ENCODE data around the gene FAM3C. TPM values are rescaled to one million over a fixed set of nuclear protein-coding genes. Genes with fewer than 3 reads are reported as not detected.
A peak's percentile ranks its signal among the peaks of the same experiment; 100 is the strongest.

The FAM3C gene
- total RNA-seq, 1 donor from 2014 or later = 59.3 TPM

DNA sequence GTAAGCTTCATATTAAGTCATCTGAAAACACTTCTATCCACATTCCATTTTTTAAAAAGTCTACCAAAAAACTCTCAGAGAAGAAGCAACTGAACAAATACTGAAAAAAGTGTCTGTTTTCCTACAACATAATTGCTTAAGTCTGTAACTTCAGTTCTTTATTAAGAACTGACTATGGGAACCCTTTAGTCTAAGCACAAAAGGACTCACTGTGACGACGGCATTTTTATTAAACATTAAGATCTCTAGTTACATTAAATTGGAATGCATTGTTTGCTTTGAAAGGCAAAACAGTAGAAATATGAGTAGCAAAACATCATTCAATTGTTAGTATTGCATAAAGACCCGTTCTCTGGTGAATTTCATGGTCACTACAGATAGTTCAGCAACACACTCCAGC is 5.8 kb upstream of the FAM3C start:
- TF ChIP-seq, protein P1, sequence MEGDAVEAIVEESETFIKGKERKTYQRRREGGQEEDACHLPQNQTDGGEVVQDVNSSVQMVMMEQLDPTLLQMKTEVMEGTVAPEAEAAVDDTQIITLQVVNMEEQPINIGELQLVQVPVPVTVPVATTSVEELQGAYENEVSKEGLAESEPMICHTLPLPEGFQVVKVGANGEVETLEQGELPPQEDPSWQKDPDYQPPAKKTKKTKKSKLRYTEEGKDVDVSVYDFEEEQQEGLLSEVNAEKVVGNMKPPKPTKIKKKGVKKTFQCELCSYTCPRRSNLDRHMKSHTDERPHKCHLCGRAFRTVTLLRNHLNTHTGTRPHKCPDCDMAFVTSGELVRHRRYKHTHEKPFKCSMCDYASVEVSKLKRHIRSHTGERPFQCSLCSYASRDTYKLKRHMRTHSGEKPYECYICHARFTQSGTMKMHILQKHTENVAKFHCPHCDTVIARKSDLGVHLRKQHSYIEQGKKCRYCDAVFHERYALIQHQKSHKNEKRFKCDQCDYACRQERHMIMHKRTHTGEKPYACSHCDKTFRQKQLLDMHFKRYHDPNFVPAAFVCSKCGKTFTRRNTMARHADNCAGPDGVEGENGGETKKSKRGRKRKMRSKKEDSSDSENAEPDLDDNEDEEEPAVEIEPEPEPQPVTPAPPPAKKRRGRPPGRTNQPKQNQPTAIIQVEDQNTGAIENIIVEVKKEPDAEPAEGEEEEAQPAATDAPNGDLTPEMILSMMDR (IDR thresholded peaks at IDR 0.05) = no peak
- no peak for ATAC-seq (ENCODE audit: low read depth)
- DNase-seq = no peak
- Mint-ChIP-seq H3K36me3 (ENCODE audit: low read depth) (no peaks in the 10 kb centered on the region), H3K27ac (no peak overlapping the region), H3K27me3 (no peaks in the 10 kb centered on the region), H3K9me3 (no peaks in the 10 kb centered on the region), H3K4me1 (no peaks in the 10 kb centered on the region), H3K4me3 (no peak overlapping the region)
- ChIA-PET POLR2A (no interaction called here), CTCF (no interaction called here)
- intact Hi-C loops (cut with micrococcal nuclease) = no loop called here

DNA sequence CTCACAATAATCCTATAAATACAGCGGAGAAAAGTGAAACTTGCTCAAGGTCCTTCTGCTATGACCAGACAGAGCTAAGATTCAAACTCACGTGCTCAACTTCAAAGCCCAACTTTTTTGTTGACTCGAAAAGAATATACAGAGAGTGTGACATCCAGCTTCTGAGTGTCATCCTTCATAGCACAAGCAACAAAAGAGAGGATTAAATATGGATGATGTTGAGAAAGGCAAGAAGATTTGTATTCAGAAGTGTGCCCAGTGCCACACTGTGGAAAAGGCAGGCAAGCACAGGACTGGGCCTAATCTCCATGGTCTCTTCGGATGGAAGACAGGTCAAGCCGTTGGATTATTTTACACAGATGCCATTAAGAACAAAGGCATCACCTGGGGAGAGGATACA is 2.1 kb upstream of the FAM3C start:
- Mint-ChIP-seq H3K4me1 (peaks cover 21% of the 10 kb centered on the region), H3K27ac (no peak overlapping the region), H3K36me3 (ENCODE audit: low read depth) (peaks cover 13% of the 10 kb centered on the region), H3K4me3 (no peak overlapping the region), H3K9me3 (no peaks in the 10 kb centered on the region), H3K27me3 (no peaks in the 10 kb centered on the region)
- ChIA-PET CTCF (interaction anchor here (1.0 to 6.5 kb wide), 5 partner anchors 18 to 149 kb away, joined by 3 to 221 read pairs (median 7); no protein-coding TSS in a partner anchor), POLR2A (interaction anchor here (0.7 to 4.1 kb wide), 3 partner anchors 27 to 97 kb away, joined by 3 to 152 read pairs (median 7); no protein-coding TSS in a partner anchor)
- ATAC-seq (ENCODE audit: low read depth) (no peak), DNase-seq (no peak)
- TF ChIP-seq, protein P1 (IDR thresholded peaks at IDR 0.05) = no peak
- intact Hi-C loops (cut with micrococcal nuclease) = loop anchor here (5.0 kb wide), 1 partner anchor 216 kb away; no protein-coding TSS in a partner anchor

DNA sequence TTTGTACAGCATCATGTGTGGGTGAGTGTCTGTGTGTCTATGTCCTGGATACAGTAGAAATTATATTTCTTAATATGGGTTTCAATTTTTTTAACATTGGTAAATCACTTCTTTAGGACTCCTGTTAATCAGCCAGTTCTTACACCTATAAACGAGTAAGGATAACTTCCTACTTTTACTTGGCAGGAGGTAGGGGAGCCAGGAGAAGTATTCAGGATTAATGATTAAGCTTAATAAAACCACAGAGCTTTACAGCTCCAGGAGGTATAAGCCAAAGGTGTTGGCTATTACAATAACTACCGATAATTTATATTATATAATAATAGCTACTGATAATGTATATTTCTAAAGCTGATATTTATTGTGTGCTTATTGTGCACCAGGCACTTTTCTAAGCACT is 1.7 kb upstream of the FAM3C start:
- Mint-ChIP-seq H3K4me1 (peaks cover 25% of the 10 kb centered on the region), H3K27me3 (no peaks in the 10 kb centered on the region), H3K27ac (no peak overlapping the region), H3K36me3 (ENCODE audit: low read depth) (peaks cover 15% of the 10 kb centered on the region), H3K9me3 (peaks cover 2% of the 10 kb centered on the region), H3K4me3 (no peak overlapping the region)
- intact Hi-C loops (cut with micrococcal nuclease) = loop anchor here (5.0 kb wide), 1 partner anchor 216 kb away; no protein-coding TSS in a partner anchor
- no peak for ATAC-seq (ENCODE audit: low read depth)
- ChIA-PET CTCF (interaction anchor here (1.0 to 6.5 kb wide), 4 partner anchors 18 to 51 kb away, joined by 4 to 221 read pairs (median 12); no protein-coding TSS in a partner anchor), POLR2A (interaction anchor here (0.7 to 4.1 kb wide), 3 partner anchors 26 to 97 kb away, joined by 3 to 152 read pairs (median 7); no protein-coding TSS in a partner anchor)
- no peak for DNase-seq
- TF ChIP-seq, protein P1 (IDR thresholded peaks at IDR 0.05) = no peak

DNA sequence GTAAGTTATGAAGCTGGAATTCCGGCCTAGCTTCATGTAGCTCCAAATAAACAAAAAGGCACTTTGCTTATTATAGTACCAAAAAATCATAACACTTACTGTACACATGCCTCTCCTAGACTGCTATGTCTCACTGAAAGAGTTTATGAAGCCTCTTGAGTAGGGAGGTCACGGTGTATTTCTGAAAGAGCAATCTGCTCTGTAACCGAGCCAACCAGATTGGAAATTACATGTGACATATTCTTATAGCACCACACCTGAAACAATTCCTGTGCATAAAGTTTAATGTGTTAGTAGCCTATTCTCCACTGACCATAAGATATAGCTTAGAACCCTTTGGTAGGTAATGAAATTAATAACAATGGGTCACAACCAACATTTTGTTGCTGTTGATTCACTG is 1.3 kb upstream of the FAM3C start:
- Mint-ChIP-seq H3K36me3 (ENCODE audit: low read depth) (peaks cover 20% of the 10 kb centered on the region), H3K27ac (peak overlapping the region; percentile 18), H3K9me3 (peaks cover 6% of the 10 kb centered on the region), H3K4me1 (peaks cover 30% of the 10 kb centered on the region), H3K27me3 (no peaks in the 10 kb centered on the region), H3K4me3 (no peak overlapping the region)
- ChIA-PET CTCF (interaction anchor here (1.4 to 6.5 kb wide), 6 partner anchors 14 to 266 kb away, joined by 3 to 221 read pairs (median 6); no protein-coding TSS in a partner anchor), POLR2A (interaction anchor here (0.7 to 4.8 kb wide), 4 partner anchors 9 to 98 kb away, joined by 3 to 152 read pairs (median 60); no protein-coding TSS in a partner anchor)
- DNase-seq (no peak), ATAC-seq (ENCODE audit: low read depth) (no peak)
- TF ChIP-seq, protein P1 (IDR thresholded peaks at IDR 0.05) = no peak
- intact Hi-C loops (cut with micrococcal nuclease) = loop anchor here (5.0 kb wide), 1 partner anchor 215 kb away; no protein-coding TSS in a partner anchor

DNA sequence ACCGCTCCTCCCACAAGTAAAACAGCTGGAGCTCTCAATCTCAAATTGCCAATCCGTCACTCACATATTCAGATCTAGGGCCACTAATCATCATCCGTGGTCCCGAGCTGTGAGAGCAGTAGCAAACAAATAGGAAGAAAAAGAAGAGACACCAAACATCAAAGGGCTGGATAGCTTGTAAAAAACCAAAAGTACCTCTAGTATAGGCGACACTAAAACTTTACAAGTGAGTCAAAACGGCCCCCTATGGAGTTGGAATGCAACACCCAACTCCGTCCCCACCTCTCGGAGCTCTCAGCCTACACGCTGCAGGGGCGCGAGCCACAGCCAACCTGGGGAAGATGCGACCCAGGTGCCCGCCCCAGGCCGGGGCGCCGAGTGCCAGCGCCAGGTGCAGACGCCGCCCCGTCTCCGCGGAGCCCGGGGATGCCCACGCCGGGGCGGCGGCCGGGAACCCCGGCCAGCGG is 581 bp downstream of the FAM3C start:
- POLR2A ChIA-PET = interaction anchor here (0.6 to 4.8 kb wide), 11 partner anchors 12 to 445 kb away, joined by 3 to 152 read pairs (median 5); partner anchors contain the start of gene ING3
- TF ChIP-seq, protein P1 (IDR thresholded peaks at IDR 0.05) = no peak
- peaks cover 10% of the 10 kb centered on the region for H3K9me3 Mint-ChIP-seq
- ATAC-seq (ENCODE audit: low read depth) (peak; percentile 55), DNase-seq (no peak)
- intact Hi-C loops (cut with micrococcal nuclease) = loop anchor here (1.0 to 5.0 kb wide), 2 partner anchors 213 to 268 kb away; no protein-coding TSS in a partner anchor
- H3K36me3 Mint-ChIP-seq (ENCODE audit: low read depth) = peaks cover 30% of the 10 kb centered on the region
- peak overlapping the region; percentile 90 for H3K27ac Mint-ChIP-seq
- H3K27me3 Mint-ChIP-seq = no peaks in the 10 kb centered on the region
- H3K4me1 Mint-ChIP-seq = peaks cover 47% of the 10 kb centered on the region
- CTCF ChIA-PET = interaction anchor here (0.8 to 6.5 kb wide), 17 partner anchors 7 to 287 kb away, joined by 3 to 221 read pairs (median 4); no protein-coding TSS in a partner anchor
- peak overlapping the region; percentile 90 for H3K4me3 Mint-ChIP-seq

Measured in activated B cell treated with CpG ODN at 0.5 μM for 24 hours (primary cell).